ENCODE measurements around the gene FGF14.
A peak's percentile ranks its signal among the peaks of the same experiment; 100 is the strongest.

The FGF14 gene

DNA sequence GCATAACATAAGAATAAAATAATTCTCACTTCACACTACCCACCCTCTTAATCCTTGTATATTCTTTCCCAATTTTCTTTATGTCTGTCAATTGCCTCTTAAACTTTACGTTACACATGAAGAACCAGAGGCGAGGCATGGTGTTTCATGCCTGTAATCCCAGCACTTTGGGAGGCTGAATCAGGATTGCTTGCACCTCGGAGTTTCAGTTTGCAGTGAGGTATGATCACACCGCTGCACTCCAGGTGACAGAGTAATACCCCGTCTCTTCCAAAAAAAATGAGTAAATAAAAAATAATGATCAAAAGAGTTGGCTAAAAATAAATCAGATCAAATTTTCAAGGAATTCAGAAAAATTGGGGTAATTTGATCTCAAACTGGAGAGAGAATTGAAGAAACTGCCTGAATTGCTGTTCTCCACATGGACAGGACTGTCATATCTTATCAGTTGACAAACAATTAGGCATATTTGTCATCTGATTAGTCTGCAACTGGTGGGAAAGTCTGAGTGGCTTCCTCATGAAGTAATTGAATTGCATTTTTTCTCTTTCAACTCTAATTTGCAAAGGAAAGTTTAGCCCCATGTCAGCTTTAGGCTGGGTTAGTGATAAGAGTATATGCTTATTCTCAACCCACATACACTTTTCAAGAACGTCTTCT, 646.5 kb downstream of the FGF14 start:
- no peak for DNase-seq

DNA sequence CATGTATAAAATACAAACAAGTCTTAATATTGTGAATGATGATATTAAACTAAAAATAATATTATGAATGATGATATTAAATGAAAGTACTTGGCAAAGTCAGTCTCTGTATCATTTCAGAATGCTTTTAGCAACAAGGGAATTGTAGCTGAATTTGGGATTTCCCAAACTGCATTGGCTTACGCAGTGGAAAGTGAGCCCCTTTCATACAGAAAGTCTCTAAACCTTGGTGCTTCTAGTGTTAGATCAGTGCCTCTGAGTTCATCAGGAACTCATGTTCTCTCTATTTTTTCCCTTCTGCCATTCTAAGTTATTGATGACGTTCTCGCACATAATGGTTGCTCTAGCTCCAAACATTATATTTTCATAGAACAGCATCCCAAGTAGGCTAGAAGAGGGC, 649.4 kb downstream of the FGF14 start:
- DNase-seq: no peak

DNA sequence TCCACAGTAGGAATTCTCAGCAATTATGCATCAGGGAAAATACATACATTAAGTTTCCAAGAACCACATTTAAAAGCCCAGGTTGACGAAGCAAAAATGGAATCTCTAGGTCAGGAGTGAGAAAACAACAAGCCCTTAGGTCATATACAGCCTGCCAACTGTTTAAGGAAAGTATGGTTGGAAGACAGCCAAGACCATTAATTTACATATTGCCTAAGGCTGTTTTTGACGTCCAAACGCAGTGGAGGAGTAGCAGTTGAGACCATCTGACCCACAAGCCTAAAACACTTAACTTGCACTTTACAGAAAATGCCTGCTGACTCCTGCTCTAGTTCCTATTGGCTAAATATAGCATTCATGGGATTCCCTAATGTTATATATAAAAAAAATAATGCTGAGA, 650.4 kb downstream of the FGF14 start:
- DNase-seq: peak; percentile 78

DNA sequence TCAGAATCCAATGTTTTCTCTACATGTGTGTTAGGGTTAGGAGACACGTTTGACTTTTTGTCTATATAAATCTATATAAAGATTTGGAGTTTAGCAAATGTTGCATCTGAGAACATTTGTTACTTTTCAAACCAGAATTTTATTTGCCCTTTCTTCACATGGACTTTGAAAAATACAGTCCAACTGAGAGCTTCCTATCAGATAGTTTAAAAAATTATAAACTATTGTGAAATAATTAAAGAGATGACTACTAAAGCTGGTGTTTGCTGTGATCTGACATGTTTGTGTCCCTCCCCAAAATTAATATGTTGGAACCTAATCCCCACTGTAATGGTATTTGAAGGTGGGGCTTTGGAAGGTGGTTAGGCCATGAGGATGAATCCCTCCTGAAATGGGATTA, 652.3 kb downstream of the FGF14 start:
- DNase-seq: peak; percentile 75

DNA sequence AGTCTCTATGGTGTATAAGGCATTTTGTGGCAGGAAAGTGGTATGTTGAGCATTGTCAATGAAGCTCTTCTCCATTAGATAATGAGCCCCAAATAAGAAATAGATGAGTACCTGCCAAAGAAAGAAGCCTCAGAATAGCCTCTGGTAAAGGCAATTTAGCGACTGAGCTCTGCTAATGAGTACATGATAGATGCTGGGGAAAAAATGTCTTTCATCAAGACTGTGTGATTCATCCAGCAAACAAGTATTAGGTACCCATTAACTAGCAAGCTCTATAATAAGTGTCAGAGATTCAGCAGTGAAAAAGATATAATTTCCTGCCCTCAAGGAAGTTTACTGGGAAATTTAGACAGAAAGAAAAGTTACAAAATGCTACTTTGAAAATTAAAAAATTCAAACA, 654.8 kb downstream of the FGF14 start:
- DNase-seq: no peak

DNA sequence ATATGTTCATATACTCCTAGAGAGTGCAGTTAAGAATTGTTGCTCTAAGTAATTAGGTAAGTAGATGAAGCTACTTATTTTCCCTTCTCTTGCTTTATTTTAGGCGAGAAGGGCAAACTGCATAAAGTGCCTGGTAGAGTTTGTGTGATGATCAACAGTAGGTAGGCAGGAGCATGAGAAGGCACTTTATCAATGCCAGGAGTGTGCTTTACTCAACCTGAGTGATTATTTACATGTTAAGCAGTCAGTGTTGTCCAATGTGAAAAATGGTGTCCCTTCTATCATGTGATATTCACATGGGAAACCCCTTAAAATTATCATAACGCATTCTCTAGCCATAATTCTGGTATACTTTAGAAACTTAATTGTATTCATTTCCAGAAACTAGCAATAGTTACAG, 655.3 kb downstream of the FGF14 start:
- no peak for DNase-seq

DNA sequence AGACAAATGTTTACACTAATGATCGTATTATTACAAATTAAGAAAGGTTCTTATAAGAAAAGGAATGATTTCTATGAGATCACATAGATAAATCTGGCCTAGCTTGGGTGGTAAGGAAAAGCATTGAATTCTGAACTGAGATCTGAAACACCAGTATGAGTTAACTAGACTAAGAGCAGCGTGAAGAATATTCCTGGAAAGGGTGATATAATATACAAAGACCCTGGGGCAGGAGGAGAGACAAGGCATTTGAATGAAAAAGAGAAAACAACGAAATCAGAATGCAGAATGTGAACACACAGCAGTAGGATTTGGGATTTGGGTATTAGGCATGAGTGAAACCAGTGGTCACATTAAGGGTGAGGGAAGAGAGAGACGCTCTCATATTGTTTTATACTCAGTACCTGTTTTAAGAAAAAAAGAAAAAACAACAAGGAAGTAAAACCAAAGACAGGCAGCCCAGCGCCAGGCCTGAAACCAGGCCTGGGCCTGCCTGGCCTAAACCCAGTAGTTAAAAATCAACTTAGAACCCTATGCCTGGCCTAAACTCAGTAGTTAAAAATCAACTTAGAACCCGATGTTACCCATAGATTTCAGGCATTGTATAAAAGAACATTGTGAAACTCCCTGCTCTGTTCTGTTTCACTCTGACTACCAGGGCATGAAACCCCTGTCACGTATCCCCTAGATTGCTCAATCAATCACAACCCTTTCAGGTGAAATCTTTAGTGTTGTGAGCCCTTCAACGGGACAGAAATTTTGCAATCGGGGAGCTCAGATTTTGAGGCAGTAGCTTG, 662.3 kb downstream of the FGF14 start:
- no peak for DNase-seq

DNA sequence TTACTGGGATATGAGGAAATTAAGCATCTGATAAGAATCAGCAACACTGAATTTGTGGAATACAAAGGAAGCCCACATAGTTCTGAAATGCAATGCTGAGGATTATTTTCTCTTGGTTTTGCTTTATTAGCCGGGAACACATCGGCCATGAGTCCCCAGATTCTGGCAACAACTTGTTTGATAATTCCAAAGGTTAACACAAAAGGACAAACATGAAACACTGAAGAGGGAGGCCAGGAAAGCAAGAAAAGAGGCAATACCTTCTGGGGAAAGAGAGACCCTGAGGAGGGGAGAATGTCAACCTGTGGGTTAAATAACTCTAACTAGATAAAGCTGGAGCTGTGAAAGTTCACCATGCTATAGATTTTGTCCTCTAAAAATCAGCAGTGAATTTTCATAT, 663.5 kb downstream of the FGF14 start:
- no peak for DNase-seq

DNA sequence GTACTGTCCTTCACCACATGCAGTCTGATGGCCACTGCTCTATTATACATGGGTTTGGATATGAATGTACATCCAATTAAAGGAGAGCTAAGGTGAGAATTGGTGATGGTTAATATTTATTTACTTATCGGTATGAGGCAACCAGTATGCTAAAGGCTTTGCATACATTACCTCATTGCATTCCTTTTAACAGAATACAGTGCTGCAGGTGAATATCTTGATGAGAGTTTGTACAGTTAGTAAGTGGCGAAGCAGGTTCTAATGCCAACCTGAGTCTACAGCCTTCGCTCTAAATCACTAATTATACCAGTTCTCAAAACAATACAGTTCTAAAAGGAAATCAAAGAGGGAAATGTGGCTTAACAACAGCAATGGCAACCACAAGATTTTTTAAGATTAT, 665.3 kb downstream of the FGF14 start:
- no peak for DNase-seq

DNA sequence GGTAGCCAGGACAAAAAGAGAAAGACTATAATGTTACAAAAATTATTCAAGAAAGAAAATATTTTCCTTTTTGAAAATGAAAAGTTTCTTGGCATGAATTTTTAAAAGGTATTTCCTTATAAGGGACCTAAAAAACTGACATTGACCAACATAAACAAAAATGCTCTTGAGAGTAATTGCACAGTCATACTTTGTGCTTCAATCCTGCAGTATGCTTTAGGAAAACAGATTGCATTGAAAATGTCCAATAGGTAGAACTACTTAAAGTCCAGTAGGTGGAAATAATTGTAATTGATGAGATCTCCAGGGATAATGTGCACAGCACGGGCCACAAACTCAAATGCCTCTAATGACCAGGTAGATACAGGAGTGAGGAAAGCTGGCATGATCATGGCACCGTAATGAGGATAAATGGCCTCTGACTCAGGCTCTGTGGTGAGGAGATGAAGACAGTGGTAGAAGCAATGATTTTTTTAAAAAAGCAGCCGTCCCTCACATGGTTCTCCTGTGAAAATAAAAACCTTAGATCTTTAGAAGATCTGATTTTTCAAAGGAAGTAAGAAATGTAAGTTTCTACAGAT, 671.3 kb downstream of the FGF14 start:
- no peak for DNase-seq

DNA sequence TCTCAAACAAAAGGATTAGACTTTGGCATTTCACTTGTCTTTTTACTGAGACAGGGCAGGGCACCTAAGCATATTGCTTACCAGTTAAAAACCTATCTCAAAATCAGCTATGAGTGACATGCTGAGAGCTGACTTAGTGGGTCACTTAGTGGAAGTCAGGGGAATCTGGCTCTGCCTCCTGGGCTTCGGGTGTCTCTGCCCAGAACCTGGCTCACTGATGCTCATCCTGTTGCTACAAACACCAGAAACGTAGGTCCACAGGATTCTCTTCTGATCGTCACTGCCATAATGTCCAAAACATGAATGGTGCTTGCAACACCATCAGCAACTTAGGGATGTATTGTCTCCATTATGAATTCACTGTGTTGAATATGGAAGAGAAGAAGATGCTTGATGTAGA, 673.2 kb downstream of the FGF14 start:
- DNase-seq: no peak

DNA sequence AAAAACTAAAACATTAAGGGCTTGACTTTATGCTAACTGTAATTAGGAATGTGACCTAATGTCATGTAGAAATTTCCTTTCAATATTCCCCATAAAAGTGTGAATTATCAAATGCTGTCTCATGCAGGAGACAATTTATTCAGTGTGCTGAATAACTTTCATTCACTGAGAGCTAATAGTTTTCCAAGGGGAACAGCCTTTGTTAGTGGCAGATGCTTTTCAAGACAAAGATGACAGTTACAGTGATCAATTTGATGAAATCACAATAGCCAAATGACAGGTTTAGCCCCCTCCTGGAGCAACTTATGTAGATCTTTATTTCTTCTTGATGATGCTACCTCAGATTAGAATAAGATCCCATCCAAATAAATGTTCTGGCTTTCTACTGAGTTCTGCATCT, 673.8 kb downstream of the FGF14 start:
- no peak for DNase-seq

DNA sequence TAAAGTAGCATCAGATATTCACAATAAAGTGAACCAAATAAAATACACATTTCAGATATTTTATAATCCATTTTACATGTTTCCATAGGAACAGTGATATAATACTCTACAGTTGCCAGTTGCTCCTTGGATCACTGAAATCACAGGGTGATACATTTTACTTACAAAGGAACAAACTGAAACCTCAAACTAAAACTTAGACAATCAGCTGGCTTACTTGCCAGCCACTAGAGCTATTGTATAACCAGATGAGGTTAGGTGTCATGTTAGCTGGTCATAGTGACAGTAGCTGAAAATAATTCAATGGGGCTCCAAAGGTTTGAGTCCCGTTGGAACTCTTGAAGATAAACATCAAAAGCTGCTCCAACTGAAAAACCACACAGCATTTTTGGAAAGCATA, 674.7 kb downstream of the FGF14 start:
- no peak for DNase-seq

DNA sequence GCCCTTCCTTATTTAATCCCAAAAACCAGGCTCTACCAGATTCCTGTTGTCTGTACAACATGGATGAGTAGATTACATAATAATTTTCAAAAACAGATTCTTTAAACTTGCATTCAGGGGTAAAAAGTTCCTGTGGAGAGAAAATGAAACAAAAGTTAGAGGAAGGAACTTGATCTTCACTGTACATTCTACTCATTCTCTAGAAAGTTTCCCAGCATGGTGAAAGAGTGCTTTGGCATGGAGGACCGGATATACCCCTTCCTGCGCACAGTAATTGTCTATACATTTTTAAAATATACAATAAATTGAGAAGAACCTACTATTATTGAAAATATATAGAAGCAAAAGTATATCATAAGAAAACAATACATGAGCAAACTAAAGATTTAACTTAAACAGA, 675.2 kb downstream of the FGF14 start:
- no peak for DNase-seq

DNA sequence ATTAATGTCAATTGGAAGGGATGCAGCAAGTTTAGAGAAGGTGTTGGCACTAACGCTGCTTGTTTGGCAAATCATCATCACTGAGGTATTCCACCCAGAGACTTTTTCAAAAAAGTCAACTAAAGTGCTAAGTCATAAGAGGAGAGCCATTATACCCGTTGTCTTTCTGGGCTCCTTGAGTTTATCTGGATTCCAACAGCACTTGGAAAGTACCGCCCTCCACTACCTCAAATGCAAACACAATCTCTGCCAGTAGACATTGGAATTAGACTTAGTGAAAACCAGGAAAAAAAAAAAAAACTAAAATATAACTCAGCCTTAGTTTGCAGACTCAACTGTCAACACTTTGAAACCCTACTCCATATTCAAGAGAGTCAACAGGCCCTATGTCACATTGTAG, 683.4 kb downstream of the FGF14 start:
- no peak for DNase-seq

DNA sequence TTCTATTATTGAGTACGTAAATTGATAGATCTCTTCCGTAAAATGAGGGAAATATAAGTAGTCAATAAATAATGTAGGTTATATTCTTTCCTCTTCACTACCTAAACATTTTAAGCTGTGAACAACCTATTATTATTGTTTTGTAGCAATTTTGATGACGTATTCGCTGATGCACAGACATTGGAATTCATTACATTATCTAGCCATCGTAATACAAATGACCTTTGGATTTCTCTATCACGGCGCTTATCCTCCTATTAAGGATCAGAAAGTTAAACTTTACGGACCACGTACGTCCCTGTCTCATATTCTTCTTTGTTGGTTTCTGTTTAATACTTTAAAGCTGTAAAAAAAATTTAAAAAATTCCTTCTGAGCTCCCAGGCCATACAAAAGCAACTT, 684.5 kb downstream of the FGF14 start:
- no peak for DNase-seq

DNA sequence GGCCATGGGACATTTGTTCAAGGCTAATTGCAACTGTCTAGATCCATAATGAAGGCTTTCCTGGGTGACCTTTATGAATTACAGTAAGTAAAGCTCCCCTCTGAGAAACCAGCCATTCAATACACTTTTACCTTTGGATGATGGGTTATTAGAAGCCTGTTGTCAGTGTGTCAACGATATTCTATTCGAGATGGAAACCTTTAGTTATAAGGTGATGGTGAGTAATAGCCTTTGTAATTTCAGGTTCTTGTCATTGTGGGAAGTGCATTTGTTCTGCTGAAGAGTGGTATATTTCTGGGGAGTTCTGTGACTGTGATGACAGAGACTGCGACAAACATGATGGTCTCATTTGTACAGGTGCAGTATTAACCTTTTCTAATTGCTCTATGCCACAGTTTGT, 687.7 kb downstream of the FGF14 start:
- DNase-seq: no peak

DNA sequence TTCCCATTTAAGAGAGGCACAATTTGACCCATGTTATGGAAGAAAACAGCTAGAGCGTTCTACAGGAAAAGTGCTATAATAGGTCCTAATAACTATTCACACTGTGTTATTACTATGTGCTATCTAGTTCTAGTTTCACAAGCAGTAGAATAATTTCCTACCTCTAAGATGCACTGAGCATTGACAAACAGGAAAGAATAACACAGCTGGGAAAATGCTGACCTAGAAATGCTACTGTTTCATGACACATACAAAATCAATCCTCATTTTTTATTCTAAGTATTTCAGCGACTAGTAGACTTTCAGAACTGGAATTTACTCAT, 689.9 kb downstream of the FGF14 start:
- no peak for DNase-seq

DNA sequence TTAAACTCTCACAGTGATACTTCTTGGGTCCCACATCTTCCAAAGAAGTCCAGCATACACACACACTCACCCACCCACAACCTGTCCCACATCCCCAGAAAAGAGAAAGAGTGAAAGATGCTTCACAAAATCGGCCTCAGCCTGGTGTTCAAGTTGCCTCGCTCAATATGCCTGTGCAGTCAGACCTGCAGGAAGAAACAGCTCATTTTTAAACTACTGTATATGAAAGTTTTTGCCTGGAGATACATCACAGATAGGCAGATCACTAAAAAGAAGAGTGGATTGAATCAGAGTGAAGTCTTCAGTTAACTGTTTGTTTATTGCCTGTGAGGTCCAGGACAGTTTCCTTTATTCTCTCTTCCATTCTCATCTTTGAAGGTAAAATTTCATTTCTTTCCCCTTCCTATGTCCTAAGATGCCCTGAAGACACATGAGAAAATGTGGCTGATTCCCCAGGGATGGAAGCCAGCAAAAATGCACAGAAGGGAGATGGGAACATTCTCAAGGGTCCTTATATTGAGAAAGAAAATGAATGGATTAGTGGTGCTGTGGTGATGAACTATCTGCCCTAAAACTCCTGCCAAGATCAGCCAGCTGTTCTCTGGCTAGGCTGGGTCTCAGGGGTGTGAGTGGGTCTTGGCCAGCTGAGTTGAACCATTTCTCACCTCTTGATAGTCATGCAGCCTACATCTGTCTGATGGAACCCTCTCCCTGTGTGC, 690.4 kb downstream of the FGF14 start:
- DNase-seq: peak; percentile 16

DNA sequence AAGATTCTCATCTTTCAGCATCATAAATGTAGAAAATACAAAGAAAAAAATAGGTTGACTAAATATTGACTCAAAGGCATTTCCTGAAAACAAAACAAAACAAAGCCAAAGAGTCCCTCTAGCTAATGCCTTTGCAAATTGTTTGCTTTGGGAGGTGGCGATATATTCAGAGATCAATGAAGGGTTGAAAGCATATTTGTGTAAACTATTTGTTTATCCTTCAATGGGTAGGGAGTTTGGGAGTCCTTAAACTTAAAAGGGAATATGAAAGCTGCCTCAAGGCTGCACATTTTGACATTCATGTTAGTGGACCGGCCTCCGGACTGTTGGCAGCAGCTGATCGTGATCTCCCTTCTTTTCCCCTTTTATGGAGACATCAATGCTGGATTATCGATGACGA, 691.9 kb downstream of the FGF14 start:
- DNase-seq: no peak

DNA sequence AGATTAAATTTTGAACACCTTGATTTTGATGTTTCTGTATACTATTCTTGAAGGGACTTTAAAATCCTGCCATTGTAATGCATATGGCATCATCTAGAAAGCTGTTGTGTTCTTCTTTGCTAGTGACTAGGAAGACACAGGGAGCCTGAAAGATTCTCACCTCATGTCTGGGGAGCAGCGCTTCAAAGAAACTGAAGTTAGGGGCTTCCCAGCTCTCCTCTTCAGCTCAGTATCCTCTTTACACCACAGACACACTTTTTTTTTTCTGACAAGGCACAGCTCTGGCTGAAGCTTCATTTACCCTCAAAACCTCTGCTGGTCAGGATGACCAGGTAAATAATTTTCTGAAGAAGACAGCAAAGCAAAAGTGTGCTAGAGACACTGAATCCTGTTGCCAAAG, 693.7 kb downstream of the FGF14 start:
- no peak for DNase-seq

DNA sequence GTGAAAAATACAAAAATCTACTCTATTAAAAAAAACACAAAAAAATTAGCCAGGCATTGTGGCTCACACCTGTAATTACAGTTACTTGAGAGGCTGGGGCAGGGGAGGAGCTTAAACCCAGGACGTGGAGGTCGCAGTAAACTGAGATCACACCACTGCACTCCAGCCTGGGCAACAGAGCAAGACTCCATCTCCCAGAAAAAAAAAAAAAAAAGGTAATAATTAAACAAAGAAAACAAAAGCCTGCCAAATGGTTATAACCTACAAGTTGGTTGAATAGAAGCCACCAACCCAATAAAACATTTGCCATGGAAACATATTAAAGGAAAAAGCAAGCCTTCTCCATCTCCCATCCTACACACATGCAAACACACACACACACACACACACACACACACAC, 694.2 kb downstream of the FGF14 start:
- DNase-seq: no peak

DNA sequence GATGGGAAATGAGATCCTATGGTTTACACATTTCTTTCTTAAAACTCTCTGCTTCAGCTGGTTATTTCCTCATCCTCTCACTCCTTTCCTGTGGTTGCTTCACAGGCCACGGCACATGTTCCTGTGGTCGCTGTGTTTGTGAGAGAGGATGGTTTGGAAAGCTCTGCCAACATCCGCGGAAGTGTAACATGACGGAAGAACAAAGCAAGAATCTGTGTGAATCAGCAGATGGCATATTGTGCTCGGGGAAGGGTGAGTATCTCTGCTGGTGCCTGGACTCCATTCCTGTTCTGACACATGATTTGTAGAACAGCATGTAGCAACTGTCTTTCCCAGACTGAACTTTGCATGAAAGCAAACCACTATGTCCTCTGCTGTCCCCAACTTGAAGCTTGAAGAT, 695.2 kb downstream of the FGF14 start:
- no peak for DNase-seq

DNA sequence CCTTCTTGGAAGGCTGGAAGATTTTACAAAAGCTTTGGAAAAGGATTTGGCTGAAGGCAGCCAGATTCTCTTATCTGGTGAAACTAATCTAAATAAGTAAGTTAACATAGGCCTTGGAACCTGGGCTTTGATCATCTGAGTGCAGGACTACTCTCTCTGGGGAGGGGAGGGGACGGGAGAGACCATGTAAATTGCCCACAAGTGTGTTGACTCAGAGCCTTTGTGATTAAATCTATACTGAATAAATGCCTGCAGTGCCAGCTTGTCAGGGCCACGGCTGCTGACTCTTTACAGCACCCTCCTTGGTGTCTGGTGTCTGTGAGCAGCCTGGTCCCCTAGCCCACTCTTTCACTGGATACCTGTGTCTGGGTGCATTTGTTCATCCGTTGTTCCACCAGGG, 698.0 kb downstream of the FGF14 start:
- no peak for DNase-seq

Measured in NCI-H82 (cell line).